Adipocyte (in vitro differentiated cells): ENCODE measurements around the gene RBMS2.

Source experiments
- DNase-seq: peaks from one replicate; pipeline ENCODE4 v3.0.0-alpha.2; 2015; ENCODE audit warnings: low read depth
- H3K27me3 ChIP-seq: replicated peaks from 2 replicates; pipeline ENCODE4 v1.7.0; 2013; ENCODE audit warnings: mild to moderate bottlenecking, low read length, moderate library complexity; ENCODE audit not compliant: control insufficient read depth, insufficient read depth
- H3K36me3 ChIP-seq: 2 replicates; pipeline ENCODE4 v1.7.0; 2013; ENCODE audit warnings: low read length, mild to moderate bottlenecking, moderate library complexity; ENCODE audit not compliant: control insufficient read depth, insufficient read depth, severe bottlenecking
- H3K4me1 ChIP-seq: 2 replicates; pipeline ENCODE4 v1.7.0; 2013; ENCODE audit warnings: mild to moderate bottlenecking, low read length, moderate library complexity; ENCODE audit not compliant: control insufficient read depth, insufficient read depth
- H3K4me3 ChIP-seq: 2 replicates; pipeline ENCODE4 v1.7.0; 2013; ENCODE audit warnings: mild to moderate bottlenecking, low read length, moderate library complexity
- H3K9ac ChIP-seq: 2 replicates; pipeline ENCODE4 v1.7.0; 2013; ENCODE audit warnings: mild to moderate bottlenecking, low read length, moderate library complexity
- H3K9me3 ChIP-seq: 2 replicates; pipeline ENCODE4 v1.7.0; 2013; ENCODE audit warnings: mild to moderate bottlenecking, low read length, moderate library complexity; ENCODE audit not compliant: control insufficient read depth

Gene RBMS2

GRCh38 chr12:56645201-56645716 lies 123.6 kb downstream of the RBMS2 start:
- Histone ChIP-seq H3K27me3 (no peaks in the 10 kb centered on the region), H3K9me3 (no peaks in the 10 kb centered on the region), H3K4me1 (peaks cover 26% of the 10 kb centered on the region), H3K9ac (peak overlapping the region; percentile 100), H3K36me3 (peaks cover 45% of the 10 kb centered on the region), H3K4me3 (peak overlapping the region; percentile 100)
- peak; percentile 61 for DNase-seq
